NCI-H446 treated with DMSO at 0.1 percent for 48 hours (cell line): ENCODE data around the gene CHD8.
"Not testable (repeated sequence)": the region's sequence is repeated elsewhere in the genome, so short reads cannot be mapped to it uniquely, and the experiment has no call there.

Experiments used
- DNase-seq: peaks from one replicate; lab custom pipeline; 2025; lab: John Stamatoyannopoulos, UW

The CHD8 gene

DNA sequence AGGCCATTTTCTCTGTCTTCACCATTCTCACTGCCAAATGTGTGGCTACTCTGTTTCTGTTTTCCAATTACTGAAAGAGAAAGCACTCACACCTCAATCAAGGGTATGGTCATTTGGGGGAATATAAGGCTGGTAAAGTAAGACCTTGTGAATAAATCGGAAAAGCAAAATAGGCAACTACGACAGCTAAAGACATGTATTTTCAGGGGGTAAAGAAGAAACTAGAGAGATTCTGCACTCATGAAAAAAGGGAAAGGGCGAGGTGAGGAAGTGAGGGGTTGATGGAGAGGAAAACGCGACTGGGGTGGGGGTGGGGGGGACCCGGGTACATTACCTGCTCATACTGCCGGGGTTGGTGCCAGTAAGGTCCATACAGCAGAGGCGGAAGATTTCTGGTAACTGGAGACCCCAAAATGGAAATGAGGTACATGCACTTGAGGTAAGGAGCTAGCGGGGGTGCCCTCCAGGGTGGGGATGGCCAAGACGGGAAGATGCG lies 19.3 kb downstream of the CHD8 start:
- no peak for DNase-seq

DNA sequence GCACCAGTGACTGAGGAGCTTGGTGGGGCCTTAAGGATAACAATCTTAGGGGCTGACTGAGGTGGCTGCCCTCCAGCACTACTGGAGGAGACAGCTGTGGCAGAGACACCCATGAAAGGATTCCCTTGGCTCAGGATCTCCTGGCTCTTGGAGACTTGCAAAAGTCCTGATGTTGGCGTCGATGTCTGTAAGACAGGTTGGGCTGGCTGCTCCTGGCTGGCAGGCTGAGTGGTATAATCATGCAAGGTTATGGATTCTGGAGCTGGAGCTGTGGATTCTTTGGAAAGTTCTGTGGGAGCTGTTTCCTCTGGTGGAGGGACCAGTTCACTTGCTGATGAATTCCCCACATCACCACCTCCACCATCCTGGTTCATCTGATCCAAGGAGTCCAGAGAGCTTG lies 24.8 kb downstream of the CHD8 start:
- DNase-seq, result no peak

DNA sequence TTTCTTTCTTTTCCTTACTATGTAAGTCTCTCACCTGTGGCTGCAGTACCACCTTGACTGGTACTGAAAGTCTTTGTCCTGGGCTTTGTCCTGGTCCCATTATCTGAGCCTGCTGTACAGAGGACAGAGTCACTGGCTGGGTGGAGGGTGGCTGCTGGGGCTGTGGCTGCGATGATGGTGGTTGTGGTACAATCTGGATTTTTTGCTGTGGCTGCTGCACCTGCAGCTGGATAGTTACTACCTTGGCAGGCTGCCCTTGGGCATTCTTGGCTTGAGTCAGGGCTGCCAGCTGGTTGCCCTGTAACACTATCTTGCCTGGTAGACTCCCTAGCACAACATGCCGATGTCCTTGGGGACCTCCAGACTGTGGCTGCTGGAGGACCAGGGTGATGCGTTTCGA lies 27.0 kb downstream of the CHD8 start:
- DNase-seq, result no peak

DNA sequence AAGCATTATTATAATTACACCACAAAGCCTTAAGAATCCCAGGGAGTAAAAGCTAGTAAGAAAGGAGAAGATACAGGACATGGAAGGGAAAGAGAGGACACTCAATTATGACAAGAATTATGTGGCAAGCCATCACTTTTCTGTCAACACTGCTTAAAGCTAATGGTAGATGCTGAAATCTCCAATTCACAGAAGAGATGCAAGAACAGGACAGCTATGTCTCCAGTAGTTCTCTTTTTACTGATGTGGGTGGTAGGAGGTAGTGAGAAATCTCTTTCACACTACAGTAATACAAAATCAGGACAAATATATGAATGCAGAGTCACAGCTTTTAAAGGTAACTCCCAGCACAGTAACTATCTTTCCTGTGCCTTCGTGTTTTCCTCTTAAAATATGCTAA lies 29.2 kb downstream of the CHD8 start:
- no peak for DNase-seq

DNA sequence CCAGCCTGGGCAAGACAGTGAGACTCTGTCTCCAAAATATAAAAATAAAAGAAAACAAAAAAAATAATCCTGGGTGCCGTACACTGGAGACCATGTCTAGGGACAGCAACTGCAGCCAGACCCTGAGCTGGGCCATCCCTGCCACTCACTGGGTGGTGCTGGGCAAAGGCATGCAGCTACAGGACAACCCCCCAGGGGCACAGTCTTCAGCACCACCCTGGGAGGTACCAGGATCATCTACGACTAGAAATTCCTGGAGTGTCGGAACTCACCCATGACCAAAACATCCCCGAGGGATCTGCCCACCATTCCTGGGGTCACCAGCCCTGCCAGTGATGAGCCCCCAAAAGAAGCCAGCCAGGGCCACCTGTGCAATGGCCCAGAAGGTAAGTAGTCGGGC lies 36.4 kb downstream of the CHD8 start:
- no peak for DNase-seq

DNA sequence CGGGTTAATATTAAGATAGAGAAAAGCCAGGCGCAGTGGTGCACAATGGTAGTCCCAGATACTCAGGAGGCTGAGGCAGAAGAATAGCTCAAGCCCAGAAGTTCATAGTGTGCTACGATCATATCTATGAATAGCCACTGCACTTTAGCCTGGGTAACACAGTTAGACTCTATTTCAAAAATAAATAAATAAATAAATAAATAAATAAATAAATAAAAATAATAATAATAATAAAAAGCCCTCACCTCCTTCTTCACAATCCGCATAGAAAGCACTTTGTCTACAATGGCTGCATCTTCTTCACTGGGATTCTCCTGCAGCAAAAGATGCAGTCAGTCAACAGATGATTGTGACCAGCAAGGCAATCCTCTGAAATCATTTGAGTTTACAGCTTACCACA lies 40.6 kb downstream of the CHD8 start:
- no peak for DNase-seq

DNA sequence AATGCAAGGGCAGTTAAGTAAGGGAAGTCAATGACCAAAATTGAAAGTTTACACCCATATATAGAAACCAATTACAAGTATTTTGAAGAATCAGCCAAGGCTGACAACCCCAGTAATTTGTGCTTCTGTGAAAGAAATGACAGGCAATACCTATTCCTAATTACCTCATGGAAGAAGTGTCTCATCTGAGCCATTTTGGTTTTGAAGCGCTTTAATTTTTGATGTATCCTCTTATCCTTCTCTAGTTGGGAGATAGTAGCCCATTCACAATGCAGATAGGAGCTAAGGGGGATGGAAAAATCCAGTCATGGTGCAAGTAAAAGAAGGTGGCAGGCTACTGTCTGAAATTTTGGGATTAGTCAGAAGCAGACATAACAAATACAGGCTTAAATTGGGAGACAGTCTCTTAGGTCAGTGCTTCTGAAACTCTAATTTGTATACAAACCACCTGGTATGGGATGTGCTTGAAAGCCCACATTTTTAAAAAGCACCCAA lies 41.7 kb downstream of the CHD8 start:
- DNase-seq, result no peak

DNA sequence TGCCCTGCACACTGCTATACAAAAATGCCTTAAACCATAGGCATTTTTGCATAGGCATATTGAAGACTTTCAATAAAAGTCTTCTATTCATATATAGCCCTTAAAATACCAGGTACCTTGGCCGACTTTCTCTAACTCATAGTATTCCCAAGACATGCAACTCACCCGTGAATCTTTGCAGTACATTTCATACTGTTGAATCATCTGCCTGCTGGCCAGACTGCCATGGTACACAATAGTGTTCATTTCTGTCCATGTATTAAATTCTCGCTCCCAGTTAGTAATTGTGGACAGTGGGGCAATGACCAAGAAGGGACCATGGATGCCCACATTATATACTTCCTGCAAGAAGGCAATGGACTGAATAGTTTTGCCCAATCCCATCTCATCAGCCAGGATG lies 47.8 kb downstream of the CHD8 start:
- DNase-seq, result no peak

DNA sequence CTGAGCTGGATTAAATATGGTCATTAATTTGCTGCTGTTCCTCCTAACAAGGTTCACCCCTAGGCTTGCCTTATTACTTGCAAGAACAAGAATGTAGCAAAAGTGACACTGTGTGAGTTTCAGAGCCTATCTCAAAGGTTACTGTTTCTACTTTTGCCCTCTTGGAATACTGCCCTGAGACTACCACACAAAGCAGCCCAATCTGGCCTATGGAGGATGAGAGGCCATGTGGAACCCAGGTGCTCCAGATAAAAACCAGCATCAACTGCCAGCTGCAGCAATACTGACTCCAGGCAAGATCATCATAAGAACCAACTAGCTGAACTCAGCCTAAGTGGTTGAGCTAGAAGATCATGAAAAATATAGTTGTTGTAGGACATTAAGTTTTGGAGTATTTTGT lies 49.7 kb downstream of the CHD8 start:
- no peak for DNase-seq

DNA sequence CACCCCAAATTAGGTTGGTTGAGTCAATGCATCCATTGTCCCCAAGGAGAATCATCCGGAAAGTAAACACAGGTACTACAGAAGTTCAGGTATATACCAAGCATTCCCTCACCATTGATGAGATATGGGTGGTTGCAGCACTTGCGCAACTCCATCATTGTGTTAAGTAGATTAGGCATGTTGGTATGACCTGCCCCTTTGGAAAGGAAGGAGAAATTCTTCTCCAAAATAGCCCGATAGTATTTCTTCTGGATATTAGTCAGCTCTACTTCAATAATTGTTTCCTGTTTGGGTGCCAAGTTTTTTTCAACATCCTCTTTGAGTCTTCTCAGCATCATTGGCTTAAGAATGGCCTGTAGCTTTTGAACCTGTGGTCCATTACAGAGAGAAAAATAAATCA lies 50.8 kb downstream of the CHD8 start:
- no peak for DNase-seq

DNA sequence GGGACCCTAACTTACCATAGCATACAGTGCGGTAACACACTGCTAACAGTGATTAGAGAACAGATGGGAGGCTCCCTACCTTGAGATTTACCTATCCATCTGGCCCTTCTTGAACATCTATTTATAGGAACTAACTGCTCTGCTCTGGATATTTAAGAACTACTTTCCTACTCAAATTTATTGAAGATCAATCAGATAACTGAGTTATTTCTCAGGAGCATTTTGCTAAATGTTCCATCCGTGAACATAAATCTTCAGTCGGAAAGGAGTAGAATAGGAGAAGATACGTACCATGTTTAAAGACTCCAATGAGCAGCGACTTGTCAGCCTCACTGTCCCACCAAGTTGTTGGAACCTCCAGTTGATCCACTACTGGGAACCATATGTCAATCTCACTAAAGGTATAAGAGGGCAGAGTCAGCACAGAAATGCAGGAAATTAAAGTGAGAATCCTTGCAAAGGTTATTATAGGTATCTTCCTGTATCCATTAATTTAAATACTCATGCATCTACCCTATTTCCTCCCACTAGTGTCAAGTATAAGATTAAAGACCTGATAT lies 56.5 kb downstream of the CHD8 start:
- DNase-seq, result no peak

DNA sequence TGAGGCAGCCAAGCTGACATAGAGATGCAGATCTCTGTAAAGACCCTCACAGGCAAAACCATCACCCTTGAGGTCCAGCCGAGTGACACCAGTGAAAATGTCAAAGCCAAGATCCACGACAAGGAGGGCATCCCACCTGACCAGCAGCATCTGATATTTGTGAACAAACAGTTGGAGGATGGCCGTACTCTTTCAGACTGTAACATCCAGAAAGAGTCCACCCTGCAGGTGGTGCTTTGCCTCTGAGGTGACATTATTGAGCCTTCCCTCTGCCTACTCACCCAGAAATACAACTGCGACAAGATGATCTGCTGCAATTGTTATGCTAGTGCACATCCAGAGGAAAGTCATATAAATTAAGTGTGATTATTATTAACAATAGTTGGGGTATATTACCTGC lies 57.0 kb downstream of the CHD8 start:
- no peak for DNase-seq

DNA sequence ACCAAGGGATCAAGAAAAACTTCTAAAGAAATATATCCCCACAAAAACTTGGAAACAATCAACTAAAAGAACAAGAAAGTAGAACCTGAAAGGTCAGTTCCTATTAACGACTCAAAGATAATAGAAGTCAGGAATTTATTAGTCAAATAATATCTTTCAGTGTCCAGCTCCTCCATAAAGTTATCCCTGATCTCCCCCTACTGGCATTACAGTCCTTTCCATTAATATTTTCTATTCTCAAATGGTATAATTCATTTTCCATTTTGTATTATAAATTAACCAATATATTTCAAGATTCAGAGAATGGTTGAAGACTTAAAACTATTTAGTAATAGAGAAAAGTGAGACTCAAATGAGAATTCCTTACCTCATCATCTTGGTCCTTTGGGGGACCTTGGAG lies 60.5 kb downstream of the CHD8 start:
- no peak for DNase-seq

DNA sequence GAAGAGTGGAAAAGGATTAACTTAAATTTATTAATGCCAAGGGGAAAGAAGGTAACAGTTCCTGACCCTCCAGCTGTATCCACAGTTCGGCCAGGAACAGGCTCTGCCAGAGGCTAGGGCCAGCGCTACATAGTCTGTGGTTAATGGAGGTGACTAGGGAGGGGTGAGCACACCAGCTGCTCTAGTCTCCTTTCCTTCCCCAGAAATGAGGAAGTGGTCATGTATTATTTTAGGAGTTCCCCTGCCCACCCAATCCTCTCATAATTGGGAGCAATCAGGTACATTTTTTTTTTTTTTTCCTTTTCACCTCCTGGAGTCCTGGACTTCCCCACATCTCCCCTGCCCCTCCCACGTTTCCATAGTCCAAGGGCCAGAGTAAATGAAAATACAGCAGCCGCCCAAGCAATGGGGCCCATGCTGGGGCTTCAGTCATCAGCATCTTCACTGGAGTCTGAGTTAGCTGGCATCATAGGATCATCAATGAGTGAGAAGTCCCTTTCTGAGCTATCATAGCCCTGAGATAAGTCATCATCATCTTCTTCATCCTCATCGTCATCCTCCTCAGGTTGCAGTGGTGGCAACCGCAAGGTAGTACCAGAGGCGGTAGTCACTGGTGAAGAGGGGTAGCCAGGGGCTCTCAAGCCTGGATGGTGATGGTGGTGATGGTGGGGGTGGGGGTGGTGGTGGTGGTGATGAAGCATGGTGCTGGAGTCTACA lies 70.6 kb downstream of the CHD8 start:
- DNase-seq, result no peak

DNA sequence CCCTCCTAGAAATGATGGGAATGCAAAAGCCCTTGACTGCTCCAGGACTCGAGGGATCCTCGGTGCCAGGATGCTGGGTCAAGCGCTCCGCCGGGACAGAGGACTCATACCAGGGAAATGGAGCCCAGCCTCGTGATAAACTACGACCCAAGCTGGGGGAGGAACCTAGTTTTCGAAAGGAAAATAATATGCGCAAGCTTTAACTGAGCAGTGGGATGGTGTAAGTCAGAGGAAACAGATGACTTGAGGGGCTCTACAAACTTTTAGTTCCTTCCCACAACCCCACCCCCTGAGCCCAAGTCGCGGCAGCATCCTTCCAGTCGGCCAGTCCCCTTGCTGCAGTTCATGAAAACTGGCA lies 71.5 kb downstream of the CHD8 start:
- DNase-seq, result no peak

DNA sequence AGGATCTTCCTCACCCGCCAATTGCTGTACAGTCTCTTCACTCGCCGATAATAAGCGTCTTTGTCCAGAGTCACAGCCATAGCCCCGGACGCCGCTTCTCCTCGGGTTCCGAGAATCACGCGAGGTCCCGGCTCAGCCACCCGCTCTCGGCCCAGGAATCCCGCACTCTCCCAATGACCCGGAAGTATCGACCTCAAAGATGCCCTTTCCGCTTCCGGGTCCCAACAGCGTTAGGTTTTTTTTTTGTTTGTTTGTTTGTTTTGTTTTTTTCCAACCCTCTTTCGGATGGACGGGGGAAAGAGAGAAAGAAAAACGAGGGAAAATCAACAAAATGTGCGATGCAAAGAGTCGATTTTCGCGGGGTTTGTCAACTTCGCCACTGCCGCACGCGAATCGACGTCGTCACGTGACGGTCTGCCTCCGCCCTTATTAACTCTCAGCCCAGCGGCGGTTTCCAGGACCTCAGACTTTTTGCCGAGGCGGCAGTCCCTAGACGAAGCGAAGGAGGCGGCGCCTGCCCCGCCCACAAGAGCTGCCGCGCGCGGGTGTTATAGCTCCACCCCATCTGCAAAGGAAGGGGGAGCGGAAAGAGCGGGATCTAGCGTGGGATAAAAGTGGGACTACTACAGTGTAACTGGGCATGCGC lies 72.0 kb downstream of the CHD8 start, which contains the start of gene SUPT16H:
Gene SUPT16H (minus strand): TSS at position 172 of the 646 bp plus-strand sequence. CDS start 92 bp downstream, at position 80.
- DNase-seq, result peak; percentile 97

DNA sequence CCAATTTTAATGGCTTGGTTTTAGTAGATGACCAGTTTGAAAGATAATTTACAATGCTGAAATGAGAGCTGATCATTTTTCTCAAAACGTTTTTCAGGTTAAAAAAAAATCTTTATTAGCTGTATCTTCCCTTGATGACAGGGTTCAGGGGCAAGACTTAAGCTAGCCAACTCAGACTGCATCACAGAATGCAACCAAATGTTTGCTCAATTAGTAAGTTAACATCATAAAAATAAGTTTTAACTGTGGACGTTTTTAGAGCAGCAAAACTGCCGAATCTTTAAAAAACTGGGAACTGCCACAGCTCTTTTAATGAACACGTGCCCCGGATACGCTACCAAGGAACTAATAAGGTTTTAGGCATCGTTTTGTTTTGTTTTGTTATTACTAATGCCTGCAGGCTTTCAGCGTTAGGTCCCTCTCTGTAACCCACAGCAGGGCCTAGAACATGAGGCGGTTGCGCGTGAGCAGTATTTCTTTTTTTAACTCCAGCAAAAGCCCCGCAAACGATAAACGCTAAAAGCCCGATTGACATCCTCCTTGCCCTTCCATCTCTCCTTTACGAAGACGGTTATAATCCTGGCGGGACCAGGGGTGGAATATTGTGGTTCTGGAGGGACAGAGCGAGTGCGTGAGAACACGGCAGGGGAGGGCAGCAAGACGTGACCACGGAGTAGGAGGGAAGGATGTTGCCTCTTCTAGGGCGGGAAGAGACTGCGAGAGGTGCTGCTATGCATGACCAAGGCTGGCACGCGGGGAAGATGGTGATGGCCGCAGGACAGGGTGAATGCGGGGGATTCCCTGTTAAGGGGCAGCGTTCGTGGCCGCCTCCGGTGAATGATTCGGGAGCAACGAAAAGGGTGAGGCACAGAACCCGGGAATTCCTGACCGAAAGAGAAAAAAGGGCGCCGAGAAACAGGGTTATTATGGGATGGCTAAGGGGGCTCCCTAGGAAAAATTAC lies 72.8 kb downstream of the CHD8 start:
- peak; percentile 47 for DNase-seq

DNA sequence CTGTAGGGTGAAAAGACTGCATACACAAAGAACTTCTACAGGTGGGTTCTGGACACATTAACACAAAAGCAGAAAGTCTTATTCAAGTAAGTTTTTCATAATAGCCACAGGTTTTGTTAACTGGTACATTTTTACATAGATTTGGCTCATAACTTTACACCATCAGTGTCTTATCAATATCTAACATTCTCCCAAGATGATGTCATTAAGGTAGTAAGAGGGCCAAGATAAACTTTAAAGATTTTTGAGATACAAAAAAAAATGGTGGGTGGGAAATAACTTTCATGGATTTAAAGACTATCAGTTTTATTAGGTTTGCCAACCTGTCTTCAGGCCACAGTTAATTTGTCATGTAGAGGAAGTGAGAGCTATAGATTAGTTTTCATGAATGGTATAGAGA lies 73.8 kb downstream of the CHD8 start:
- no peak for DNase-seq

DNA sequence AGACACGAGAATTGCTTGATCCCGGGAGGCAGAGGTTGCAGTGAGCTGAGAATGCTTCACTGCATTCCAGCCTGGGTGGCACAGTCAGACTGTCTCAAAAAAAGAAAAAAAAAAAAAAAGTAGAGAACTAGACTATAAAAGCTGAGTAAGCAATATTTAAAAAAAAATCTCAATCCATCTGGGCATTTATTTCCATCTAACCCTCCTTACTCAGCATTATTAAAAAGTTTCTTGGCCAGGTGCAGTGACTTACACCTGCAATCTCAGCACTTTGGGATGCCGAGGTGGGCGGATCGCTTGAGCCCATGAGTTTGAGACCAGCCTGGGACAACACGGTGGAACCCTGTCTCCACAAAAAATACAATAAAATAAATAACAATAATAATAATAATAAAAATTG lies 76.6 kb downstream of the CHD8 start:
- DNase-seq, result no peak

DNA sequence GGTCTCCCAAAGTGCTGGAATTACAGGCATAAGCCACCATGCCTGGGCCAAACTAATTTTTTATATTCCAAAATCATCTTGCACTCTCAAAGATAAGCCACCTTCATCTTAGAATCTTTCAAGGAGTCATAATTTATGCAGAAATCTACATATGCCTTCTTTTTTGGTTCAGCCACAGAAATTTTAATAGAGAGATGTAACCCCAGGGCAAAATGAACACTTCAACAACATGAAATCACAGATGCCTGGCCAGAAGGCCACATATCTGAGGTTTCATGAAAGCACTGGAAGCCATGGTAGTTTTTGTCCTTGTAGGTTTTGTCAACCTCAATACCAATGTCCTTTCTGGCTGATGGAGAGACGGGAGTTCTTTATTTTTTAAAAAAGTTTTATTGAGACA lies 81.9 kb downstream of the CHD8 start:
- no peak for DNase-seq

DNA sequence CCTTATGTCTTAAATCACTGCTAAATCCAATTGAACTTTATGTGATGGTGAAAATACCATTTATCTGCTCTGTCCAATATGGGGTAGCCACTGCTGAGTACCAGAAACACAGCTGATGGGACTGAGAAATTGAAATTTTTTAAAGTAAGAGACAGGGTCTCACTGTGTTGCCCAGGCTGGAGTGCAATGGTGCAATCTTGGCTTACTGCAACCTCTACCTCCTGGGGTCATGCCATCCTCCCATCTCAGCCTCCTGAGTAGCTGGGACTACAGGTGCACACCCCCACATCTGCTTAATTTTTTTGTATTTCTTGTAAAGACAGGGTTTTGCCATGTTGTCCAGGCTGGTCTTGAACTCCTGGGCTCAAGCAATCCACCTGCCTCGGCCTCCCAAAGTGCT lies 83.1 kb downstream of the CHD8 start:
- DNase-seq, result not testable (repeated sequence)
